ENCODE measurements around the gene SPCS1. TPM values are rescaled to one million over a fixed set of nuclear protein-coding genes. Genes with fewer than 3 reads are reported as not detected.

The SPCS1 gene
- total RNA-seq, 1 experiment from 2014 or later, result 101 TPM

DNA sequence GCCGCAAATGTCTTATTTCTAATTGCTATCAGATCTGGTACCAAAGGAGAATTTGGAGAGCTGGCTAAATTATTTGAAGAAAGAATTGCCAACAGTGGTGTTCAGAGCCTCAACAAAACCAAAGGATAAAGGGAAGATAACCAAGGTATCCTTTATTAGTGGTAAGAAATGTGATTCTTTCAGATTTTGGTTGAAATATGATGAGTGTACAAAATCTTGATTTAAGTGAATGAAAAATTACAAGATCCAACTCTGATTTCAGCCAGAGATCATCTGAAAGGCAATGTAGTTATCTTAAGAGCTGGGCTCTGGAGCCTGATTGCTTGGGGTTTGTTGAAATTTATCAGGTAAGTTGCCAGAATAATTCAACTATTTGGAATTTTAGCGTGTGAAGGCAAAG is 15.3 kb upstream of the SPCS1 start:
- DNase-seq (ENCODE audit: low spot score) (no peak), ATAC-seq (no peak)
- TF ChIP-seq MYBL2 (CRISPR knock-in tag; IDR thresholded peaks at IDR 0.05), result no peak
- TF ChIP-seq, protein P1, sequence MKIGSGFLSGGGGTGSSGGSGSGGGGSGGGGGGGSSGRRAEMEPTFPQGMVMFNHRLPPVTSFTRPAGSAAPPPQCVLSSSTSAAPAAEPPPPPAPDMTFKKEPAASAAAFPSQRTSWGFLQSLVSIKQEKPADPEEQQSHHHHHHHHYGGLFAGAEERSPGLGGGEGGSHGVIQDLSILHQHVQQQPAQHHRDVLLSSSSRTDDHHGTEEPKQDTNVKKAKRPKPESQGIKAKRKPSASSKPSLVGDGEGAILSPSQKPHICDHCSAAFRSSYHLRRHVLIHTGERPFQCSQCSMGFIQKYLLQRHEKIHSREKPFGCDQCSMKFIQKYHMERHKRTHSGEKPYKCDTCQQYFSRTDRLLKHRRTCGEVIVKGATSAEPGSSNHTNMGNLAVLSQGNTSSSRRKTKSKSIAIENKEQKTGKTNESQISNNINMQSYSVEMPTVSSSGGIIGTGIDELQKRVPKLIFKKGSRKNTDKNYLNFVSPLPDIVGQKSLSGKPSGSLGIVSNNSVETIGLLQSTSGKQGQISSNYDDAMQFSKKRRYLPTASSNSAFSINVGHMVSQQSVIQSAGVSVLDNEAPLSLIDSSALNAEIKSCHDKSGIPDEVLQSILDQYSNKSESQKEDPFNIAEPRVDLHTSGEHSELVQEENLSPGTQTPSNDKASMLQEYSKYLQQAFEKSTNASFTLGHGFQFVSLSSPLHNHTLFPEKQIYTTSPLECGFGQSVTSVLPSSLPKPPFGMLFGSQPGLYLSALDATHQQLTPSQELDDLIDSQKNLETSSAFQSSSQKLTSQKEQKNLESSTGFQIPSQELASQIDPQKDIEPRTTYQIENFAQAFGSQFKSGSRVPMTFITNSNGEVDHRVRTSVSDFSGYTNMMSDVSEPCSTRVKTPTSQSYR (CRISPR knock-in tag; IDR thresholded peaks at IDR 0.05), result no peak
- H3K27me3 Mint-ChIP-seq (ENCODE audit: low read depth), result no peaks in the 10 kb centered on the region; the same call in 1 of the 2 replicates
- peaks cover 16% of the 10 kb centered on the region for H3K4me1 Mint-ChIP-seq
- peaks cover 95% of the 10 kb centered on the region for H3K36me3 Mint-ChIP-seq
- ChIA-PET CTCF (no interaction called here), POLR2A (interaction anchor here (1.0 kb wide), 1 partner anchor 11 kb away, joined by 5 read pairs; no protein-coding TSS in a partner anchor)
- H3K9me3 Mint-ChIP-seq, result no peaks in the 10 kb centered on the region
- H3K4me3 Mint-ChIP-seq, result no peak overlapping the region
- peak overlapping the region; percentile 46 for H3K27ac Mint-ChIP-seq

DNA sequence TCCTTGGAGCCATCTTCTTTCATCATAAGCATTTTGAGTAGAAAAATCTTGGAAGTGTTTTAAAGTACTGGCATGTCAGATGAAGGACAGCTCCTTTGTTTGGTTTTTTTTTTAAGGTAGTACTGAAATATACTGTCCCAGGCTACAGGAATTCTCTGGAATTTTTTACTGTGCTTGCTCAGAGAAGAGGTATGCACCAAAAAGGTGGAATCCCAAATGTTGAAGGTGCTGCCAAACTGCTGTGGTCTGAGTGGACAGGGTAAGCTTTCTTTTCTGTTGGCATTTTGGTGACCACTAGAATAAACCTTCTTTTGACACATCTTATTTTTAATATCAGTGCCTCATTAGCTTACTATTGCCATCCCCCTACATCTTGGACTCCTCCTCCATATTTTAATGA is 12.8 kb upstream of the SPCS1 start:
- ChIA-PET POLR2A (interaction anchor here (0.7 kb wide), 1 partner anchor 17 kb away, joined by 3 read pairs; no protein-coding TSS in a partner anchor), CTCF (interaction anchor here (0.8 kb wide), 1 partner anchor 99 kb away, joined by 3 read pairs; no protein-coding TSS in a partner anchor)
- H3K4me3 Mint-ChIP-seq, result no peak overlapping the region
- TF ChIP-seq, protein P2, sequence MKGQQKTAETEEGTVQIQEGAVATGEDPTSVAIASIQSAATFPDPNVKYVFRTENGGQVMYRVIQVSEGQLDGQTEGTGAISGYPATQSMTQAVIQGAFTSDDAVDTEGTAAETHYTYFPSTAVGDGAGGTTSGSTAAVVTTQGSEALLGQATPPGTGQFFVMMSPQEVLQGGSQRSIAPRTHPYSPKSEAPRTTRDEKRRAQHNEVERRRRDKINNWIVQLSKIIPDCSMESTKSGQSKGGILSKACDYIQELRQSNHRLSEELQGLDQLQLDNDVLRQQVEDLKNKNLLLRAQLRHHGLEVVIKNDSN (CRISPR knock-in tag; IDR thresholded peaks at IDR 0.05), result no peak
- DNase-seq (ENCODE audit: low spot score) (no peak), ATAC-seq (no peak)
- H3K27ac Mint-ChIP-seq, result no peak overlapping the region
- peaks cover 3% of the 10 kb centered on the region; the same call in 1 of the 2 replicates for H3K4me1 Mint-ChIP-seq
- no peaks in the 10 kb centered on the region for H3K27me3 Mint-ChIP-seq (ENCODE audit: low read depth)
- H3K9me3 Mint-ChIP-seq, result no peaks in the 10 kb centered on the region
- H3K36me3 Mint-ChIP-seq, result peaks cover 90% of the 10 kb centered on the region

DNA sequence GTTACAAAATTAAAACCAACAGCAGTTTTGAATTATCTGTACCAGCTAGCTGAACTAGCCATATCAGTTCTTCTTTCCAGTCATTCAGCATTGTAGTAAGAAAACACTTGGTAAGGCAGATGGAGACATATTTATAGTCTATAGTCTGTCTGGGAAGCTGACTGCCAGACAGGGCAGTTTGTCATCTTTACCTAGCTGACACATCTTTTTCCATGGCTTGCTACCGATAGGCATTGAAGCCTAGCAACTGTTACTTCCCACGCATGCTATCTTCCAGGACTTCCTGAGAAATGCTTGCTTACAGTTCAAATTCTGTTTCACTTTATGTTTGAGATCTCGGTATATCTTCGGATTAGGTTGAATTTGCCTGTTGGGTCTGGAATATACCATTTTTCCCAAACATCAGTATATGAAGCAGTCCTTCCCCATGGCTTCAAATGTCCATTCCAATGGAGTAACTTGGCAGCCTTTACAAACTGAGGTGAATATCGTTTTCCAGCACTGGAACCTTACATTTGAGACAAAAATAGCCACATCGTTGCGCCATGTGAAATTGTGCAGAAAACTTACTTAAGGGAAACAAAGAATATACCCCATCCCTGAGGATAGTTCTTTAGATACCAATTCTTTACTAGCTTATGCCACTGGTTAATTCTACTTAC is 11.2 kb upstream of the SPCS1 start:
- DNase-seq (ENCODE audit: low spot score) (no peak), ATAC-seq (no peak)
- H3K27ac Mint-ChIP-seq, result no peak overlapping the region
- H3K4me3 Mint-ChIP-seq, result no peak overlapping the region
- peaks cover 74% of the 10 kb centered on the region for H3K36me3 Mint-ChIP-seq
- H3K9me3 Mint-ChIP-seq, result no peaks in the 10 kb centered on the region
- no peaks in the 10 kb centered on the region for H3K4me1 Mint-ChIP-seq
- TF ChIP-seq, protein P3, sequence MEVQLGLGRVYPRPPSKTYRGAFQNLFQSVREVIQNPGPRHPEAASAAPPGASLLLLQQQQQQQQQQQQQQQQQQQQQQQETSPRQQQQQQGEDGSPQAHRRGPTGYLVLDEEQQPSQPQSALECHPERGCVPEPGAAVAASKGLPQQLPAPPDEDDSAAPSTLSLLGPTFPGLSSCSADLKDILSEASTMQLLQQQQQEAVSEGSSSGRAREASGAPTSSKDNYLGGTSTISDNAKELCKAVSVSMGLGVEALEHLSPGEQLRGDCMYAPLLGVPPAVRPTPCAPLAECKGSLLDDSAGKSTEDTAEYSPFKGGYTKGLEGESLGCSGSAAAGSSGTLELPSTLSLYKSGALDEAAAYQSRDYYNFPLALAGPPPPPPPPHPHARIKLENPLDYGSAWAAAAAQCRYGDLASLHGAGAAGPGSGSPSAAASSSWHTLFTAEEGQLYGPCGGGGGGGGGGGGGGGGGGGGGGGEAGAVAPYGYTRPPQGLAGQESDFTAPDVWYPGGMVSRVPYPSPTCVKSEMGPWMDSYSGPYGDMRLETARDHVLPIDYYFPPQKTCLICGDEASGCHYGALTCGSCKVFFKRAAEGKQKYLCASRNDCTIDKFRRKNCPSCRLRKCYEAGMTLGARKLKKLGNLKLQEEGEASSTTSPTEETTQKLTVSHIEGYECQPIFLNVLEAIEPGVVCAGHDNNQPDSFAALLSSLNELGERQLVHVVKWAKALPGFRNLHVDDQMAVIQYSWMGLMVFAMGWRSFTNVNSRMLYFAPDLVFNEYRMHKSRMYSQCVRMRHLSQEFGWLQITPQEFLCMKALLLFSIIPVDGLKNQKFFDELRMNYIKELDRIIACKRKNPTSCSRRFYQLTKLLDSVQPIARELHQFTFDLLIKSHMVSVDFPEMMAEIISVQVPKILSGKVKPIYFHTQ (CRISPR knock-in tag; IDR thresholded peaks at IDR 0.05), result peak; percentile 37; the same call in 1 of the 2 replicates
- TF ChIP-seq TEAD1 (CRISPR knock-in tag; IDR thresholded peaks at IDR 0.05), result no peak
- POLR2A ChIA-PET, result no interaction called here
- H3K27me3 Mint-ChIP-seq (ENCODE audit: low read depth), result no peaks in the 10 kb centered on the region
- CTCF ChIA-PET, result no interaction called here

GRCh38 chr3:52695798-52696671 is 9.9 kb upstream of the SPCS1 start:
- CTCF ChIA-PET, result no interaction called here
- ATAC-seq (no peak), DNase-seq (ENCODE audit: low spot score) (no peak)
- TF ChIP-seq ZNF263 (CRISPR knock-in tag; IDR thresholded peaks at IDR 0.05; ENCODE audit: low read depth), result no peak
- no peak for TF ChIP-seq SMAD4 (CRISPR knock-in tag; IDR thresholded peaks at IDR 0.05)
- no peak for TF ChIP-seq TCF7 (CRISPR knock-in tag; IDR thresholded peaks at IDR 0.05; ENCODE audit: low read depth)
- TF ChIP-seq MYBL2 (CRISPR knock-in tag; IDR thresholded peaks at IDR 0.05), result no peak
- TF ChIP-seq, protein P4, sequence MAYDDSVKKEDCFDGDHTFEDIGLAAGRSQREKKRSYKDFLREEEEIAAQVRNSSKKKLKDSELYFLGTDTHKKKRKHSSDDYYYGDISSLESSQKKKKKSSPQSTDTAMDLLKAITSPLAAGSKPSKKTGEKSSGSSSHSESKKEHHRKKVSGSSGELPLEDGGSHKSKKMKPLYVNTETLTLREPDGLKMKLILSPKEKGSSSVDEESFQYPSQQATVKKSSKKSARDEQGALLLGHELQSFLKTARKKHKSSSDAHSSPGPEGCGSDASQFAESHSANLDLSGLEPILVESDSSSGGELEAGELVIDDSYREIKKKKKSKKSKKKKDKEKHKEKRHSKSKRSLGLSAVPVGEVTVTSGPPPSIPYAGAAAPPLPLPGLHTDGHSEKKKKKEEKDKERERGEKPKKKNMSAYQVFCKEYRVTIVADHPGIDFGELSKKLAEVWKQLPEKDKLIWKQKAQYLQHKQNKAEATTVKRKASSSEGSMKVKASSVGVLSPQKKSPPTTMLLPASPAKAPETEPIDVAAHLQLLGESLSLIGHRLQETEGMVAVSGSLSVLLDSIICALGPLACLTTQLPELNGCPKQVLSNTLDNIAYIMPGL (CRISPR knock-in tag; IDR thresholded peaks at IDR 0.05), result no peak
- peak; percentile 15; the same call in 1 of the 2 replicates for TF ChIP-seq NFATC4 (CRISPR knock-in tag; IDR thresholded peaks at IDR 0.05)
- TF ChIP-seq, protein P3 (CRISPR knock-in tag; IDR thresholded peaks at IDR 0.05), result no peak
- H3K27me3 Mint-ChIP-seq (ENCODE audit: low read depth), result no peaks in the 10 kb centered on the region
- H3K4me1 Mint-ChIP-seq, result no peaks in the 10 kb centered on the region
- no peak overlapping the region for H3K27ac Mint-ChIP-seq
- peaks cover 60% of the 10 kb centered on the region for H3K36me3 Mint-ChIP-seq
- no peak overlapping the region for H3K4me3 Mint-ChIP-seq
- POLR2A ChIA-PET, result interaction anchor here (0.5 to 1.4 kb wide), 2 partner anchors 10 to 70 kb away, joined by 3 to 5 read pairs; partner anchors contain the start of genes GLT8D1 and SPCS1
- H3K9me3 Mint-ChIP-seq, result no peaks in the 10 kb centered on the region

All from WTC11 (cell line).